SH-SY5Y (cell line): ENCODE data around the gene ZNF473.

Source experiments
- GATA2 ChIP-seq: IDR thresholded peaks from 2 replicates; pipeline ENCODE4 v1.6.1; 2011; ENCODE audit warnings: mild to moderate bottlenecking, low read depth, low read length
- GATA3 ChIP-seq: IDR thresholded peaks from 2 replicates; pipeline ENCODE4 v1.6.1; 2011; ENCODE audit warnings: low read depth, mild to moderate bottlenecking, low read length, moderate library complexity

ZNF473 gene

GRCh38 chr19:50058425-50058824, 32.6 kb downstream of the ZNF473 start:
- TF ChIP-seq GATA2 (no peak), GATA3 (no peak)

- no peak for TF ChIP-seq GATA3
- no peak for TF ChIP-seq GATA2
Observed at GRCh38 chr19:50059045-50059444, 33.2 kb downstream of the ZNF473 start.

DNA sequence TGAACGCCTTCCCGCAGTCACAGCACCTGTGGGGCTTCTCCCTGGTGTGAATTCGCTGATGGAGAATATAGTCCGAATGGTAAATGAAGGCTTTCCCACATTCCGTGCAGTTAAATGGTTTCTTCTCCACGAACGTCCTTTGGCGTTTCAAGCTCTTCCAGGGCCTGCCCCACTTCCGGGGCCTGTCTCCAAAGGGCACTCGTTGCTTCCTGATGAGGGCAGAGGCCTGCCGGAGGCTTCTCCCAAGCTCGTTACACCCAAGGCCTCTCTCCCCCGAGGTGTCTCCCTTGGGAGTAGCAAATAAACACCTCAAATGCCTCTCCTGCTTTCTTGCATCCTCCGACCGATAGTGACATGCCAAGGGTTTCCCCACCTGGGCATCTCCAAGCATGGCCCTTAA, 34.3 kb downstream of the ZNF473 start:
- TF ChIP-seq GATA2 (no peak), GATA3 (no peak)

GRCh38 chr19:50061650-50062049, 35.8 kb downstream of the ZNF473 start:
- no peak for TF ChIP-seq GATA3
- TF ChIP-seq GATA2 = no peak

- TF ChIP-seq GATA2 = no peak
- TF ChIP-seq GATA3 = no peak
Observed at GRCh38 chr19:50065938-50066337, 40.1 kb downstream of the ZNF473 start.

DNA sequence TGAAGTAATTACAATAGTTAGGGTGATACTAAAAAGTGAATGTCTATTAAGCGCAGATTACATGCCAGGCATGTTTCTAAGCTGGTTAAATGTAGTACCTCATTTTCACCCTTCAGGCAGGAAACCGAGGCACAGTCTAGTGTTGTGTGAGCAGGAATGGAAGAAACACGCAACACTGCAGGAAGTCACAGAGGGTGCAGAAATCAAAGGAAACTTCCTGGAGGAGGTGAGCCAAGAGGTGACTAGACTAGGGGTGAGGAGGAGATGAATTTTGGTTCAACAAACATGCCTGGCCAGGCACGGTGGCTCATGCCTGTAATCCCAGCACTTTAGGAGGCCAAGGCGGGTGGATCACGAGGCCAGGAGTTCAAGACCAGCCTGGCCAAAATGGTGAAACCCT, 41.8 kb downstream of the ZNF473 start:
- TF ChIP-seq GATA2 (no peak), GATA3 (no peak)
